Neural cell (in vitro differentiated cells): ENCODE measurements around the gene ADAMTS2. TPM values are rescaled to one million over a fixed set of nuclear protein-coding genes. Genes with fewer than 3 reads are reported as not detected.
A peak's percentile ranks its signal among the peaks of the same experiment; 100 is the strongest.

Experiments used
- H2AFZ ChIP-seq: fragments of 200-600, 300-800 bp; sonication (generic), shearing (Covaris generic); 2 replicates; pipeline ENCODE4 v1.6.0; 2014; ENCODE audit warnings: low read depth, mild to moderate bottlenecking, antibody characterized with exemption, low read length, moderate library complexity
- H3F3A ChIP-seq: fragments of 200-600 bp; shearing (Covaris generic); 2 replicates; pipeline ENCODE4 v1.6.1; 2016; ENCODE audit warnings: mild to moderate bottlenecking, moderate library complexity, mixed read lengths, antibody characterized with exemption, low read length; ENCODE audit not compliant: insufficient read depth, poor library complexity, severe bottlenecking
- H3K27ac ChIP-seq: fragments of 200-600, 300-800 bp; sonication (generic), shearing (Covaris generic); 2 replicates; pipeline ENCODE4 v1.5.1; 2014; ENCODE audit warnings: mild to moderate bottlenecking, low read length, moderate library complexity
- H3K27me3 ChIP-seq: fragments of 300-800, 200-600 bp; sonication (generic), shearing (Covaris generic); 2 replicates; pipeline ENCODE4 v1.6.0; 2014; ENCODE audit warnings: mild to moderate bottlenecking, low read depth, low read length, moderate library complexity; ENCODE audit not compliant: insufficient read depth
- H3K36me3 ChIP-seq: fragments of 300-800, 200-600 bp; sonication (generic), shearing (Covaris generic); 2 replicates; pipeline ENCODE4 v1.5.1; 2014; ENCODE audit warnings: mild to moderate bottlenecking, antibody characterized with exemption, low read length, moderate library complexity; ENCODE audit not compliant: insufficient read depth
- H3K4me2 ChIP-seq: fragments of 300-800, 200-600 bp; sonication (generic), shearing (Covaris generic); 2 replicates; pipeline ENCODE4 v1.6.0; 2014; ENCODE audit warnings: mild to moderate bottlenecking, low read length
- H3K4me3 ChIP-seq: fragments of 300-800, 200-600 bp; sonication (generic), shearing (Covaris generic); 2 replicates; pipeline ENCODE4 v1.5.1; 2014; ENCODE audit warnings: mild to moderate bottlenecking, low read length, moderate library complexity
- H3K79me2 ChIP-seq: fragments of 200-600 bp; shearing (Covaris generic); replicated peaks from 2 replicates; pipeline ENCODE4 v1.6.0; 2014; ENCODE audit warnings: mild to moderate bottlenecking, low read length, moderate library complexity; ENCODE audit not compliant: insufficient read depth
- H3K9ac ChIP-seq: fragments of 300-800, 200-600 bp; sonication (generic), shearing (Covaris generic); 2 replicates; pipeline ENCODE4 v1.6.1; 2016; ENCODE audit warnings: mild to moderate bottlenecking, low read length, mixed read lengths
- H3K9me2 ChIP-seq: fragments of 200-600 bp; shearing (Covaris generic); 2 replicates; pipeline ENCODE4 v1.6.1; 2016; ENCODE audit warnings: mild to moderate bottlenecking, low read length, mixed read lengths; ENCODE audit not compliant: insufficient read depth
- H3K9me3 ChIP-seq: fragments of 200-600, 300-800 bp; sonication (generic), shearing (Covaris generic); 2 replicates; pipeline ENCODE4 v1.6.1; 2016; ENCODE audit warnings: mild to moderate bottlenecking, mixed run types, low read length, moderate library complexity, mixed read lengths
- H4K20me1 ChIP-seq: fragments of 200-600 bp; shearing (Covaris generic); 2 replicates; pipeline ENCODE4 v1.6.1; 2016; ENCODE audit warnings: mild to moderate bottlenecking, mixed run types; ENCODE audit not compliant: insufficient read depth
- CTCF ChIP-seq: fragments of 450-650 bp; IDR thresholded peaks from 2 replicates; pipeline ENCODE4 v1.5.1; 2014; ENCODE audit warnings: antibody characterized with exemption, mild to moderate bottlenecking, moderate library complexity; ENCODE audit not compliant: poor library complexity, severe bottlenecking
- EP300 ChIP-seq: fragments of 450-650 bp; conservative IDR thresholded peaks from 2 replicates; pipeline ENCODE4 v1.6.1; 2014; ENCODE audit warnings: antibody characterized with exemption, mild to moderate bottlenecking, moderate library complexity; ENCODE audit not compliant: poor library complexity, severe bottlenecking
- EZH2 ChIP-seq: fragments of 200-600, 300-800 bp; shearing (Covaris generic), sonication (generic); IDR thresholded peaks from 2 replicates; pipeline ENCODE4 v1.6.1; 2014; ENCODE audit warnings: antibody characterized with exemption, low read length, borderline replicate concordance, mild to moderate bottlenecking; ENCODE audit not compliant: insufficient read depth, poor library complexity, severe bottlenecking
- MXI1 ChIP-seq: fragments of 450-650 bp; conservative IDR thresholded peaks from 2 replicates; pipeline ENCODE4 v1.6.1; 2014; ENCODE audit warnings: antibody characterized with exemption, mild to moderate bottlenecking; ENCODE audit not compliant: poor library complexity, severe bottlenecking
- POLR2AphosphoS5 ChIP-seq: IDR thresholded peaks from 2 replicates; pipeline ENCODE4 v1.6.1; 2012
- RAD21 ChIP-seq: fragments of 450-650 bp; conservative IDR thresholded peaks from 2 replicates; pipeline ENCODE4 v1.6.1; 2014; ENCODE audit warnings: antibody characterized with exemption, mild to moderate bottlenecking, moderate library complexity
- REST ChIP-seq: IDR thresholded peaks from 2 replicates; pipeline ENCODE4 v1.6.1; 2012; ENCODE audit warnings: borderline replicate concordance
- SMC3 ChIP-seq: fragments of 450-650 bp; conservative IDR thresholded peaks from 2 replicates; pipeline ENCODE4 v1.6.1; 2014; ENCODE audit warnings: antibody characterized with exemption, mild to moderate bottlenecking, moderate library complexity; ENCODE audit not compliant: poor library complexity
- TAF1 ChIP-seq: IDR thresholded peaks from 2 replicates; pipeline ENCODE4 v1.6.1; 2012; ENCODE audit warnings: low read depth
- polyA plus RNA-seq: library from polyadenylated mRNA; depleted of rRNA; stranded (reverse); fragments of >200 nt; gene quantifications from 2 replicates; pipeline ENCODE4 v1.2.3, GENCODE V29; 2014

ADAMTS2 gene
- polyA plus RNA-seq, 1 donor from 2014 or later, result 0.61 TPM

GRCh38 chr5:179343021-179343718, 2.1 kb downstream of the ADAMTS2 start:
- Histone ChIP-seq H3K27me3 (peaks cover 47% of the 10 kb centered on the region), H3K4me2 (no peak overlapping the region), H3K4me3 (peak overlapping the region; percentile 75), H3F3A (peaks cover 3% of the 10 kb centered on the region), H3K9me3 (no peaks in the 10 kb centered on the region), H3K9ac (no peak overlapping the region), H3K36me3 (no peaks in the 10 kb centered on the region), H3K9me2 (no peaks in the 10 kb centered on the region), H2AFZ (no peak overlapping the region), H4K20me1 (no peaks in the 10 kb centered on the region), H3K27ac (no peak overlapping the region), H3K79me2 (no peaks in the 10 kb centered on the region)
- no peak for TF ChIP-seq EZH2
- TF ChIP-seq RAD21, result no peak
- TF ChIP-seq EP300, result no peak
- no peak for TF ChIP-seq POLR2AphosphoS5
- TF ChIP-seq TAF1, result no peak
- no peak for TF ChIP-seq REST
- TF ChIP-seq CTCF, result no peak
- TF ChIP-seq SMC3, result no peak
- no peak for TF ChIP-seq MXI1

- Histone ChIP-seq H3K79me2 (no peaks in the 10 kb centered on the region), H3K36me3 (no peaks in the 10 kb centered on the region), H2AFZ (no peak overlapping the region), H3K4me3 (no peak overlapping the region), H4K20me1 (no peaks in the 10 kb centered on the region), H3K27me3 (peaks cover 47% of the 10 kb centered on the region), H3K9me3 (no peaks in the 10 kb centered on the region), H3F3A (peaks cover 3% of the 10 kb centered on the region), H3K4me2 (no peak overlapping the region), H3K9me2 (no peaks in the 10 kb centered on the region), H3K9ac (no peak overlapping the region), H3K27ac (no peak overlapping the region)
- TF ChIP-seq MXI1 (no peak), RAD21 (no peak), EP300 (no peak), REST (no peak), SMC3 (no peak), CTCF (no peak), TAF1 (no peak), EZH2 (no peak), POLR2AphosphoS5 (no peak)
These were observed 2.7 kb downstream of the ADAMTS2 start for GRCh38 chr5:179342577-179342976.
